ENCODE results near the gene C6orf52.
"Not testable (repeated sequence)": the region's sequence is repeated elsewhere in the genome, so short reads cannot be mapped to it uniquely, and the experiment has no call there.

C6orf52 gene

DNA sequence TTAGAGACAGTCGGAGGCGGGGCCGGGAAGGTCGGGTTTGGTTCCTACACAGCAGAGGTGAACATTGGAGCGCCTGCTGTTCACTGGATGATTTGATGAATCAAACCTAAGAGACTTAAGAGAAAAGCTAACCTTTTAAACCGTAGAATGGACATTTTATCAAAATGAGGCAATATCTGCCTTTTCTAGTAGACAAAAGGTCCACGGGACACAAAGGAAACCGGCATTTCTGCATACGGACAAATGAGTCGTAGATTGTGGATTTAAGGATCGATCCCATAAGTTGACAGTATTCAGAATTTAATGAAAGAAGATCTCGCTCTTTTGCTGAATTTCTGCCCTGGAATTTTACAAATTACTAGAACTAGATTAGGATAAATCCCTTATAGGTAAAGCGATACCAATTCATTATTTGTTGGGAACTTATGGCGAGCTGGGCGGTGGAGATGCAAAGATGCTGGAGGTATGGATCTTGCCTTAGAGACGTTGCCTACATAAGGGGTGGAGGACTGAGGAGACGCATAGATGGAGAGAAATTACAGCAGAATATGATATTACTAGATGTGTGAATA is 756 bp upstream of the C6orf52 start:
- DNase-seq (ENCODE audit: low read depth) = no peak

- no peak for DNase-seq (ENCODE audit: low read depth)
Observed at GRCh38 chr6:10692965-10693538, 1.4 kb downstream of the C6orf52 start.

- DNase-seq (ENCODE audit: low read depth) = no peak
Observed at GRCh38 chr6:10690651-10691445, 3.6 kb downstream of the C6orf52 start.

DNA sequence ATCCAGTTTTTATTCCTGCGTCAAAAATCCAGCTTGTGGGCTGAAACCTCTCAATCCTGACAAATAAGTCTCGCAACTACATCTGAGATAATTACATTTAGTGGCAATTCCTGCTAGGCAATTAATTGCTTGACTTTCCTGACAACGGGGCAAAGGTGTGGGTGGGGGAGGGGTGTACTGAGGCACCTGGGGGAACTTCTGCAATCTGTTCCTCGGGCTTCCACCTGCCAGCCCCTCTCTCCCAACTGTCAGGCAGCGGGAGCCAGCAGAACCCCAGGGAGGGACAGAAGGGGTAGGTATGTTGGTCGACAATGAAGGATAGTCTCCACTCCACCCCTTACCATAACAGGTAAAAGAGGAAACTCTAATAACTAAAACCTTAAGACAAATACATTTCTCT is 6.8 kb downstream of the C6orf52 start:
- no peak for DNase-seq (ENCODE audit: low read depth)

- DNase-seq (ENCODE audit: low read depth) = no peak
Observed at GRCh38 chr6:10686901-10687300, 7.5 kb downstream of the C6orf52 start.

DNA sequence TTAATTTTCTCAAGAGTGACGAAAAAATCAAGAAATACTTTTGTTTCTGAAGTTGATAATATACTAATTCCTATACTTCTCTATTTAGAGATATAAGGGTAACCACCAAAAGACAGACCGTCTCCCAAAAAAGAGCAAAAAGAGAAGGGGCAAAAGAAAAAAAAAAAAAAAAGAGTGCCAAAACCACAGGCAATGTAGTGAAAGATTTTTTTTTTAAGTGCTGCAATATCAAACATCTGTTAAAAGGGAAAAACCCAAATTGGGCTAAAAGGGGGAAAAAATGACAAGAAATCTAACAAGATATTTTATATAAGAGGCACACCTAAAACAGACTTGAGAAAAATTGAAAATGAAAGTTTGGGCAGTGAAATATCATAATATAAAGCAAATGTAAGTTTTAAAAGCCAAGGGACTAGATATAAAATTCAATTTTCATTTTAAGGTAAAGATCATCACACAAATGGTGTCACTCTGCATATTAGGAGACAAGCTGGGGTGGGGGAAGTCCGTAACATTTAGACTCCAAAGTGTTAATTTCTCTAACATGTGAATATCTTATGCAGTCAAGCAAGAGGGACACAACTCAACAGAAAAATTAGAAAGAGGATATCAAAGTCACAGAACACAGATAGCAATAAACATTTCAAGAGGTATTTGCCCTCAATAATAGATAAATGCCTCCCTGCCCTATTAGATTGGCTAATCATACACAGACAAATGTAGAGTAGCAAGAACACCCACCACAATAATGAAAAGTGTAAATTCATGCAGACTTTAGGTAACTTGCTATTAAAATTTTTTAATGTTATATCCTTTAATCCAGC is 9.1 kb downstream of the C6orf52 start:
- DNase-seq (ENCODE audit: low read depth) = no peak

DNA sequence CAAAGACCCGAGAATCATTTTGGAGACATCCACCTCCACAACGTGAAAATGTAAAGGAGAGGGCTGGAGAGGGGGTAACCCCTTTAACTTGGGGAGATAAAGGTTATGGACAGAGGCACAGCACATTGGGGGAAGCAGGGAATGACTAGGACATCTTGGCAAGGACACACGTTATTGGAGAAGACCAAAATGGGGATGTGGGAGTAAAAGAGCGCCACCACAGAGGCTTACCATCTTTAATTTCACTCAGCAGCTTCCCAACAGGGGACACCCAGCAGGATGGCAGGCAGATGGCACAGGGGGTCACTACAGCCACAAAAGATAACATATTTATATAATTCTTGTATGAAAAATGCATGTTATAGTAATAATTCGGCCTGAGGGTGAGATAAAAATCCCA is 9.8 kb downstream of the C6orf52 start:
- DNase-seq (ENCODE audit: low read depth) = no peak

GRCh38 chr6:10682355-10682988 is 11.9 kb downstream of the C6orf52 start:
- DNase-seq (ENCODE audit: low read depth) = no peak

GRCh38 chr6:10681795-10682194 is 12.6 kb downstream of the C6orf52 start:
- DNase-seq (ENCODE audit: low read depth) = no peak

DNA sequence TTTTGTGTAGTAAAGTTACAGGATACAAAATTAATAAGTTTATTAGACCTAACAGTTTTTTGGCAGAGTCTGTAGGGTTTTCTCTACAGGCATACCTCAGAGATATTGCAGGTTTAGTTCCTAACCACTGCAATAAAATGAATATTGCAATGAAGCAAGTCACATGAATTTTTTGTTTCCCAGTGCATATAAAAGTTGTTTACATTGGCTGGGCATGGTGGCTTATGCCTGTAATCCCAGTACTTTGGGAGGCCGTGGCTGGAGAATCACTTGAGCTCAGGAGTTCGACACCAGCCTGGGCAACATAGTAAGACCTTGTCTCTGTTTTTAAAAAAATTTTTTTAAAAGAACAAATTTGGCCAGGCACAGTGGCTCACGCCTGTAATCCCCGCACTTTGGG is 16.0 kb downstream of the C6orf52 start:
- DNase-seq (ENCODE audit: low read depth) = no peak

GRCh38 chr6:10676403-10676802 is 18.0 kb downstream of the C6orf52 start:
- DNase-seq (ENCODE audit: low read depth) = no peak

DNA sequence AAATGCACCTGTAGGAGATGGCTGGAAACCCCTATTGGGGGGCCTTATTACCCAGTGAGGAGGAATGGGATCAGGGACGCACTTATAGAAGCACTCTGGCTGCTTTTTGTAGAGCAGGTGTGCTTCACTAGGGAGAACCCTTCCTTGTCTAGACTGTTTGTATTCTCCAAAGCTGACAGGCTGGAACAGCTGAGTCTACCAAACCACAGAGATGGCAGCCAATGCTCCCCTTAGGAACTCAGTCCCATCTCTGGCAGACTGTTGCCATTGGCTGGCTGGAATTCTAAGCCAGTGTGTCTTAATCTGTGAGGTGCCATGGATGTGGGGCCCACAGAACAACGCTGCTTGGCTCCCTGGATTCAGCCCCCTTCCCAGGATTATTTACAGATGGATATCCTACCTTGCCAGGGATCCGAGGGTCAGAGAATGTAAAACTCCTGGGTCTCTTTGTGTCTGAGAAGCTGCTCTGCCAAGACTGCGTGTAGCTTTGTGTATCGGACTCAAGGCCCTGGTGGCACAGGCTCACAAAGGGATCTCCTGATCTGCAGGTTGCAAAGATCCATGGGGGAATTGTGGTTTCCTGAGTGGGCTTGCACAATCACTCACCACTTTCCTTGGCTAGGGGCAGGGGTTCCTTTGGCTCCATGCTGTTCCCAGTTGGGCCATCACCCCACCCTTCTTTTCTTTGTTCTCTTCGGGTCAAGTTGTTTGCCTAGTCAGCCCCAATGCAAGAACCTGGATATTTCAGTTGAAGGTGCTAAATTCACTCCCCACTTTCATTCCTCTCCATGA is 26.1 kb downstream of the C6orf52 start:
- no peak for DNase-seq (ENCODE audit: low read depth)

GRCh38 chr6:10665595-10665994 is 28.8 kb downstream of the C6orf52 start:
- DNase-seq (ENCODE audit: low read depth) = not testable (repeated sequence)

GRCh38 chr6:10662742-10663141 is 31.7 kb downstream of the C6orf52 start:
- no peak for DNase-seq (ENCODE audit: low read depth)

- DNase-seq (ENCODE audit: low read depth) = no peak
Observed at GRCh38 chr6:10662207-10662606, 32.2 kb downstream of the C6orf52 start.

GRCh38 chr6:10660431-10661191 is 33.8 kb downstream of the C6orf52 start:
- DNase-seq (ENCODE audit: low read depth) = not testable (repeated sequence)

DNA sequence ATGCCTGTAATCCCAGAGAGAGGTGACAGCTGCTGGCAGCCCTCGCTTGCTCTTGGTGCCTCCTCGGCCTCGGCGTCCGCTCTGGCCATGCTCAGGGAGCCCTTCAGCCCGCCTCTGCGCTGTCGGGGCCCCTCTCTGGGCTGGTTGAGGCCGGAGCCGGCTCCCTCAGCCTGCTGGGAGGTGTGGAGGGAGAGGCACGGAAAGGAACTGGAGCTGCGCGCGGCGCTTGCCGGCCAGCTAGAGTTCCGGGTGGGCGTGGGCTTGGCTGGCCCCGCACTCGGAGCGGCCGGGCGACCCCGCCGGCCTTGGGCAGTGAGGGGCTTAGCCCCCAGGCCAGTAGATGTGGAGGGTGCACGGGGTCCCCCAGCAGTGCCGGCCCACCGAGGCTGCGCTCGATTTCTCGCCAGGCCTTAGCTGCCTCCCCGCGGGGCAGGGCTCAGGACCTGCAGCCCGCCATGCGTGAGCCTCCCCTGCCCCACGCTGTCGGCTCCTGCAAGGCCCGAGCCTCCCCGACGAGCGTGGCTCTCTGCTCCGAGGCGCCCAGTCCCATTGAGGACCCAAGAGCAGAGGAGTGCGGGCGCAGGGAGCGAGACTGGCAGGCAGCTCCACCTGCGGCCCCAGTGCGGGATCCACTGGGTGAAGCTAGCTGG is 34.6 kb downstream of the C6orf52 start:
- DNase-seq (ENCODE audit: low read depth) = no peak

- DNase-seq (ENCODE audit: low read depth) = no peak
Observed at GRCh38 chr6:10658910-10659698, 35.3 kb downstream of the C6orf52 start.

- DNase-seq (ENCODE audit: low read depth) = no peak
Observed at GRCh38 chr6:10655508-10656055, 38.8 kb downstream of the C6orf52 start.
